ENCODE measurements around the gene HSFX2.

DNA sequence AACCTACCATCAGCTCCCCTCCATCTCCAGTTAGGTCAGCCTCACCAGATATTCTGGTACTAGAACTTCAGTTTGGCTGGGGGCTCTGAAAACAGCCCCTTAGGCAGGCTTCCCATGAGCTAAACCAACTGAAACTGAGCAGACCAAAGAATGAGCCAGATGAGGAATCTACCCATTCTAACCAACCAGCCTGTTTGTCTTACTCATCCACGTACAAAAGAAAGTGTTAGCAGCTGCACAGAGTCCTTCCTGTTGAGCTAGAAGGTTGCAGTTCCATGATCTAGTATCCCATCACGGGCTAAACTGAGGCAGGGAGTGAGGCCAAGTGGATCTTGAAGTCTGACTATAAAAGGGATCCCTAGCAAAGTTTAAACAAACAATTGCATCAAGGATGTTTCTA is 25.3 kb downstream of the HSFX2 start:
- TF ChIP-seq, protein P1, sequence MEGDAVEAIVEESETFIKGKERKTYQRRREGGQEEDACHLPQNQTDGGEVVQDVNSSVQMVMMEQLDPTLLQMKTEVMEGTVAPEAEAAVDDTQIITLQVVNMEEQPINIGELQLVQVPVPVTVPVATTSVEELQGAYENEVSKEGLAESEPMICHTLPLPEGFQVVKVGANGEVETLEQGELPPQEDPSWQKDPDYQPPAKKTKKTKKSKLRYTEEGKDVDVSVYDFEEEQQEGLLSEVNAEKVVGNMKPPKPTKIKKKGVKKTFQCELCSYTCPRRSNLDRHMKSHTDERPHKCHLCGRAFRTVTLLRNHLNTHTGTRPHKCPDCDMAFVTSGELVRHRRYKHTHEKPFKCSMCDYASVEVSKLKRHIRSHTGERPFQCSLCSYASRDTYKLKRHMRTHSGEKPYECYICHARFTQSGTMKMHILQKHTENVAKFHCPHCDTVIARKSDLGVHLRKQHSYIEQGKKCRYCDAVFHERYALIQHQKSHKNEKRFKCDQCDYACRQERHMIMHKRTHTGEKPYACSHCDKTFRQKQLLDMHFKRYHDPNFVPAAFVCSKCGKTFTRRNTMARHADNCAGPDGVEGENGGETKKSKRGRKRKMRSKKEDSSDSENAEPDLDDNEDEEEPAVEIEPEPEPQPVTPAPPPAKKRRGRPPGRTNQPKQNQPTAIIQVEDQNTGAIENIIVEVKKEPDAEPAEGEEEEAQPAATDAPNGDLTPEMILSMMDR (conservative IDR thresholded peaks at IDR 0.05; ENCODE audit: low read length): no peak
- TF ChIP-seq EZH2phosphoT487 (IDR thresholded peaks at IDR 0.05; ENCODE audit: borderline replicate concordance, low read depth, low read length): no peak

All from OCI-LY7 (cell line).